H1 (cell line): ENCODE results near the gene CDCA5. TPM values are rescaled to one million over a fixed set of nuclear protein-coding genes. Genes with fewer than 3 reads are reported as not detected.
A peak's percentile ranks its signal among the peaks of the same experiment; 100 is the strongest.

ENCODE experiments used
- CTCF ChIA-PET: fragments of 300-600 bp; sonication (Branson Sonifier 250); formaldehyde crosslinking; loops from one replicate; lab custom pipeline; 2021; ENCODE audit not compliant: partially characterized antibody; lab: Charles Lee
- POLR2A ChIA-PET: fragments of 300-600 bp; sonication (Branson Sonifier 250); formaldehyde crosslinking; loops from one replicate; lab custom pipeline; 2021; ENCODE audit warnings: inconsistent platforms; ENCODE audit not compliant: partially characterized antibody; lab: Charles Lee
- DNase-seq, 2 experiments: peaks; one replicate each; pipeline versions ENCODE4 v3.0.0 to v3.0.0-alpha.2; 2010 to 2022; ENCODE audit warnings: low spot score in 2 of 2, low read depth in 1 of 2, mixed read lengths in 1 of 2
- FAIRE-seq: peaks from 2 replicates; lab custom pipeline; 2011; peaks lifted over from hg19 to GRCh38; lab: Jason Lieb, UNC
- H2AFZ ChIP-seq: 2 replicates; pipeline ENCODE4 v1.8.1; 2012; ENCODE audit warnings: low read length, inconsistent platforms
- H2AK5ac ChIP-seq: 2 replicates; pipeline ENCODE4 v1.6.1; 2013; ENCODE audit warnings: low read depth, low read length
- H2BK120ac ChIP-seq: replicated peaks from 2 replicates; pipeline ENCODE3; 2013; ENCODE audit warnings: low read depth, low read length, inconsistent platforms
- H2BK12ac ChIP-seq: 2 replicates; pipeline ENCODE4 v1.6.1; 2013; ENCODE audit warnings: low read depth, low read length
- H2BK15ac ChIP-seq: 2 replicates; pipeline ENCODE4 v1.6.1; 2013; ENCODE audit warnings: low read length
- H2BK20ac ChIP-seq: 2 replicates; pipeline ENCODE4 v1.6.1; 2013; ENCODE audit warnings: low read length
- H2BK5ac ChIP-seq: 2 replicates; pipeline ENCODE4 v1.6.1; 2013; ENCODE audit warnings: low read depth, low read length
- H3K14ac ChIP-seq: 2 replicates; pipeline ENCODE4 v1.6.1; 2013; ENCODE audit warnings: inconsistent platforms; ENCODE audit not compliant: insufficient read length
- H3K18ac ChIP-seq: 2 replicates; pipeline ENCODE4 v1.6.1; 2013; ENCODE audit warnings: low read length; ENCODE audit errors: extremely low read depth
- H3K23ac ChIP-seq: 2 replicates; pipeline ENCODE4 v1.6.1; 2013; ENCODE audit warnings: inconsistent platforms; ENCODE audit not compliant: insufficient read length
- H3K23me2 ChIP-seq: 2 replicates; pipeline ENCODE4 v1.6.1; 2013; ENCODE audit warnings: low read depth, low read length
- H3K27ac ChIP-seq: 2 replicates; pipeline ENCODE4 v1.6.1; 2011; ENCODE audit warnings: low read depth, low read length, inconsistent platforms
- H3K27me3 ChIP-seq, 4 experiments: replicated peaks in 1 of 4; 1 replicate in 1 of 4; 2 replicates in 3 of 4; pipeline versions ENCODE4 v1.6.1 to v1.8.1; 2011 to 2013; ENCODE audit warnings: low read length in 3 of 4, mild to moderate bottlenecking in 3 of 4, inconsistent platforms in 2 of 4, mixed read lengths in 2 of 4, moderate library complexity in 1 of 4; ENCODE audit not compliant: control insufficient read depth in 3 of 4, insufficient read depth in 3 of 4; ENCODE audit errors: extremely low read depth in 1 of 4
- H3K36me3 ChIP-seq, 4 experiments: 2 replicates each; pipeline versions ENCODE4 v1.6.1 to v1.8.1; 2011 to 2013; ENCODE audit warnings: mild to moderate bottlenecking in 4 of 4, low read length in 3 of 4, moderate library complexity in 2 of 4, control low read depth in 1 of 4, inconsistent platforms in 1 of 4; ENCODE audit not compliant: insufficient read depth in 4 of 4, control insufficient read depth in 2 of 4
- H3K4ac ChIP-seq: replicated peaks from 2 replicates; pipeline ENCODE3; 2013; ENCODE audit warnings: low read length, low read depth, mixed read lengths, inconsistent platforms; ENCODE audit not compliant: insufficient read length
- H3K4me1 ChIP-seq, 4 experiments: replicated peaks in 1 of 4; 1 replicate in 1 of 4; 2 replicates in 3 of 4; pipeline versions ENCODE4 v1.6.1 to v1.8.1; 2011 to 2013; ENCODE audit warnings: low read length in 3 of 4, inconsistent platforms in 2 of 4, mixed read lengths in 1 of 4; ENCODE audit not compliant: insufficient read depth in 4 of 4, control insufficient read depth in 3 of 4
- H3K4me2 ChIP-seq, 2 experiments: 2 replicates each; pipeline versions ENCODE4 v1.6.1 to v1.8.1; 2011 to 2013; ENCODE audit warnings: low read depth in 2 of 2, low read length in 2 of 2, control low read depth in 1 of 2, inconsistent platforms in 1 of 2, mild to moderate bottlenecking in 1 of 2; ENCODE audit not compliant: insufficient read depth in 1 of 2
- H3K4me3 ChIP-seq, 4 experiments: fragments of 200-600, 300-600 bp in 1 of 4; sonication (generic), shearing (Covaris generic), sonication (Bioruptor Twin) in 1 of 4; 2 replicates each; pipeline versions ENCODE4 v1.5.1 to v1.8.1; 2011 to 2016; ENCODE audit warnings: low read length in 4 of 4, low read depth in 3 of 4, control low read depth in 2 of 4, inconsistent platforms in 2 of 4, mild to moderate bottlenecking in 2 of 4, mixed read lengths in 1 of 4, moderate library complexity in 1 of 4; ENCODE audit not compliant: insufficient read depth in 2 of 4; ENCODE audit errors: extremely low read depth in 1 of 4
- H3K56ac ChIP-seq: replicated peaks from 2 replicates; pipeline ENCODE3; 2013; ENCODE audit warnings: low read depth, mild to moderate bottlenecking, mixed read lengths, low read length, inconsistent platforms; ENCODE audit not compliant: insufficient read length
- H3K79me1 ChIP-seq: 2 replicates; pipeline ENCODE4 v1.6.1; 2013; ENCODE audit warnings: low read depth, low read length, control low read depth
- H3K79me2 ChIP-seq, 2 experiments: 2 replicates each; pipeline versions ENCODE4 v1.6.1 to v1.8.1; 2012 to 2013; ENCODE audit warnings: low read length in 2 of 2, mild to moderate bottlenecking in 2 of 2, inconsistent platforms in 1 of 2; ENCODE audit not compliant: insufficient read depth in 2 of 2, control insufficient read depth in 1 of 2
- H3K9ac ChIP-seq, 4 experiments: replicated peaks in 1 of 4; 1 replicate in 1 of 4; 2 replicates in 3 of 4; pipeline versions ENCODE4 v1.6.1 to v1.8.1; 2011 to 2013; ENCODE audit warnings: low read depth in 3 of 4, low read length in 3 of 4, control low read depth in 2 of 4, mild to moderate bottlenecking in 2 of 4, moderate library complexity in 2 of 4, inconsistent platforms in 1 of 4; ENCODE audit errors: extremely low read depth in 1 of 4
- H3K9me3 ChIP-seq, 2 experiments: 2 replicates each; pipeline versions ENCODE4 v1.6.1 to v1.8.1; 2012 to 2013; ENCODE audit warnings: mild to moderate bottlenecking in 2 of 2, moderate library complexity in 2 of 2, control low read depth in 1 of 2, inconsistent platforms in 1 of 2, low read depth in 1 of 2, low read length in 1 of 2, mixed read lengths in 1 of 2; ENCODE audit not compliant: insufficient read depth in 2 of 2
- H4K20me1 ChIP-seq, 2 experiments: replicated peaks in 1 of 2; 2 replicates each; pipeline versions ENCODE3 to v1.8.1; 2011 to 2013; ENCODE audit warnings: inconsistent platforms in 2 of 2, low read length in 2 of 2, mild to moderate bottlenecking in 1 of 2; ENCODE audit not compliant: insufficient read depth in 2 of 2, control insufficient read depth in 1 of 2
- H4K5ac ChIP-seq: 2 replicates; pipeline ENCODE4 v1.6.1; 2013; ENCODE audit warnings: low read length, low read depth, mixed read lengths, inconsistent platforms; ENCODE audit not compliant: insufficient read length
- H4K8ac ChIP-seq: 2 replicates; pipeline ENCODE4 v1.8.0; 2013; ENCODE audit warnings: mild to moderate bottlenecking, moderate library complexity, low read length, inconsistent platforms; ENCODE audit not compliant: insufficient read depth; ENCODE audit errors: extremely low read depth
- H4K91ac ChIP-seq: replicated peaks from 2 replicates; pipeline ENCODE3; 2013; ENCODE audit warnings: low read length, mixed read lengths, inconsistent platforms; ENCODE audit not compliant: insufficient read length
- ATF3 ChIP-seq: IDR thresholded peaks from 2 replicates; pipeline ENCODE4 v1.6.1; 2011; ENCODE audit warnings: low read depth, mild to moderate bottlenecking, low read length; ENCODE audit not compliant: insufficient read depth
- BACH1 ChIP-seq: IDR thresholded peaks from 2 replicates; pipeline ENCODE4 v1.6.1; 2012; ENCODE audit warnings: low read length, improper control_type of control experiment
- EP300 ChIP-seq, 2 experiments: IDR thresholded peaks; 1 replicate in 1 of 2; 2 replicates in 1 of 2; pipeline ENCODE4 v1.6.1; 2011 to 2012; ENCODE audit warnings: low read depth in 2 of 2, low read length in 2 of 2, mild to moderate bottlenecking in 2 of 2, borderline replicate concordance in 1 of 2, inconsistent platforms in 1 of 2, moderate library complexity in 1 of 2
- POLR2AphosphoS5 ChIP-seq: IDR thresholded peaks from 2 replicates; pipeline ENCODE4 v1.6.1; 2011; ENCODE audit warnings: low read depth, low read length
- WGBS, 2 experiments: shearing (Covaris generic) in 1 of 2; methylation state at CpG; one replicate each; pipeline versions ENCODE4 v1.1.6 to v1.1.7; 2013 to 2015; ENCODE audit warnings: low lambda C conversion rate in 2 of 2, mixed read lengths in 2 of 2, inconsistent platforms in 1 of 2, low coverage in 1 of 2, missing lambda C conversion rate in 1 of 2; ENCODE audit not compliant: insufficient replicate concordance in 2 of 2, insufficient coverage in 1 of 2, insufficient read length in 1 of 2; ENCODE audit errors: extremely low coverage in 1 of 2, missing lambda C conversion rate in 1 of 2; 5-methylcytosine and 5-hydroxymethylcytosine counted together
- polyA plus RNA-seq, 7 experiments: library from polyadenylated mRNA; depleted of rRNA in 3 of 7; stranded (reverse) in 5 of 7; unstranded in 2 of 7; fragments of >200 nt in 5 of 7; fragments of 200-250 nt in 2 of 7; gene quantifications; 1 replicate in 5 of 7; 2 replicates in 1 of 7; 4 replicates in 1 of 7; pipeline versions ENCODE4 v1.2.1 to v1.2.3, GENCODE V29; 2011 to 2013; ENCODE audit warnings: missing spikeins in 2 of 7, mixed read lengths in 2 of 7
- total RNA-seq: library from RNA; stranded (reverse); fragmentation: NEBNext Ultra II Directional; extraction: Animal tissue kit (Norgen Biotek cat#: 25700); gene quantifications from 2 replicates; pipeline ENCODE4 v1.2.1, GENCODE V29; 2021

The CDCA5 gene
- total and polyA plus RNA-seq, 2 of the 8 experiments (the other 6 are each of a cell fraction or from before 2014, with no cell fraction given) = 39.2 to 87.0 TPM

DNA sequence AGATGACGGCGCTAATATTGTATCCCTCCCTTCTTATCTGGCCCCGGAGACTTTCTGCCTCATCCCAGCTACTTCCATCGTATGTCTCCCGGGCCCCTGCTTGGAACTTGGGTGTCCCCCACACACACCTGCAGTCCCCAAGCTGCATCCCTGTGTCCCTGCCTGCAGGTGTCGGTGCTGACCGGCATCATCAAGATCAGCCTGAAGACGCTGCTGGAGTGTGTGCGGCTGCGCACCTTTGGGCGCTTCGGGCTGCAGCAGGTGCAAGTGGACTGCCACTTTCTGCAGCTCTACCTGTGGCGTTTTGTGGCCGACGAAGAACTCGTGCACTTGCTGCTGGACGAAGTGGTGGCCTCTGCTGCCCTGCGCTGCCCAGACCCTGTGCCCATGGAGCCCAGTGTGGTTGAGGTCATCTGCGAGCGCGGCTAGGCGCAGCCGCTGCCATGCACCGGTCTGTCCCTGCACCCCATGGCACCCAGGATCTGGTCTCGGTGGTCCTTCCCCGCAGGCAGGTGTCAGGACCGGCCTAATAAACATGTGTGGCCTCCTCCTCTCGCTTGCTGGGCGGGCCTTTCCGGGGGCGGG, 27.4 kb upstream of the CDCA5 start:
- WGBS, 2 experiments = 64% methylated on average over 31 of the region's 31 CpGs; no CpG with 5 or more reads in 1 of the 2 experiments
- DNase-seq = no peak
- H3K36me3 ChIP-seq = peaks cover 0 to 13% (median 3%) of the 10 kb centered on the region in 4 experiments; a peak in 2 of 8 replicates
- no peaks in the 10 kb centered on the region for H3K9me3 ChIP-seq
- no peak overlapping the region for H2BK120ac ChIP-seq
- peak overlapping the region; percentile 88; the same call in 1 of the 2 replicates for H2BK5ac ChIP-seq
- H3K79me1 ChIP-seq = peaks cover 8% of the 10 kb centered on the region
- no peak for FAIRE-seq
- H3K14ac ChIP-seq = no peak overlapping the region
- H4K91ac ChIP-seq = peak overlapping the region; percentile 72
- no peak overlapping the region; the same call in 1 of the 2 replicates for H3K18ac ChIP-seq
- no peak overlapping the region; a peak in 1 of 7 replicates for H3K9ac ChIP-seq
- peak overlapping the region; percentile 68; the same call in 1 of the 2 replicates for H2BK12ac ChIP-seq
- H3K27ac ChIP-seq = no peak overlapping the region
- no peaks in the 10 kb centered on the region for H3K27me3 ChIP-seq
- peaks cover 0 to 5% of the 10 kb centered on the region in 2 experiments; a peak in 1 of 4 replicates for H3K79me2 ChIP-seq
- no peak overlapping the region for H3K23ac ChIP-seq
- H4K8ac ChIP-seq = peak overlapping the region; percentile 22
- no peak for TF ChIP-seq EP300 (IDR thresholded peaks at IDR 0.05; ENCODE audit: borderline replicate concordance in 1 of 2, low read depth in 2 of 2, low read length in 2 of 2)
- TF ChIP-seq POLR2AphosphoS5 = 0 out of 2 replicates have a peak, but pooled peaks have one; percentile 19
- no peak for TF ChIP-seq BACH1
- TF ChIP-seq ATF3 = no peak
- H3K56ac ChIP-seq = no peak overlapping the region
- no peak overlapping the region; the same call in 1 of the 2 replicates for H2BK15ac ChIP-seq
- no peak overlapping the region for H2AFZ ChIP-seq
- H3K4me3 ChIP-seq = peak overlapping the region in 3 of 4 experiments; percentile 5 to 90 (median 86); a peak in 2 of 8 replicates
- ChIA-PET CTCF (interaction anchor here (0.5 to 7.9 kb wide), 43 partner anchors 9 to 451 kb away, joined by 3 to 85 read pairs (median 4); partner anchors contain the start of genes ARL2, FAU, GPHA2 and MAJIN), POLR2A (interaction anchor here (0.8 to 17.4 kb wide), 28 partner anchors 8 to 387 kb away, joined by 3 to 305 read pairs (median 4); partner anchors contain the start of genes ARL2, CAPN1, CDCA5 and FAU)
- no peak overlapping the region for H3K4ac ChIP-seq
- no peak overlapping the region for H4K5ac ChIP-seq
- 0 out of 2 replicates have a peak overlapping the region, but pooled peaks have one; percentile 93 for H2BK20ac ChIP-seq
- peak overlapping the region; percentile 71 to 95 for H3K4me2 ChIP-seq
- H4K20me1 ChIP-seq = peaks cover 0 to 23% of the 10 kb centered on the region in 2 experiments
- H3K23me2 ChIP-seq = peaks cover 12% of the 10 kb centered on the region; the same call in 1 of the 2 replicates
- H3K4me1 ChIP-seq = peaks cover 2 to 19% (median 13%) of the 10 kb centered on the region in 4 experiments
- H2AK5ac ChIP-seq = peak overlapping the region; percentile 45; the same call in 1 of the 2 replicates
